ENCODE data around the gene CTIF. TPM values are rescaled to one million over a fixed set of nuclear protein-coding genes. Genes with fewer than 3 reads are reported as not detected.

The CTIF gene
- total RNA-seq, 1 experiment from 2014 or later, result 19.7 TPM

- no peak for DNase-seq (ENCODE audit: low read depth)
These were observed 61.7 kb downstream of the CTIF start for GRCh38 chr18:48600456-48601090.

DNA sequence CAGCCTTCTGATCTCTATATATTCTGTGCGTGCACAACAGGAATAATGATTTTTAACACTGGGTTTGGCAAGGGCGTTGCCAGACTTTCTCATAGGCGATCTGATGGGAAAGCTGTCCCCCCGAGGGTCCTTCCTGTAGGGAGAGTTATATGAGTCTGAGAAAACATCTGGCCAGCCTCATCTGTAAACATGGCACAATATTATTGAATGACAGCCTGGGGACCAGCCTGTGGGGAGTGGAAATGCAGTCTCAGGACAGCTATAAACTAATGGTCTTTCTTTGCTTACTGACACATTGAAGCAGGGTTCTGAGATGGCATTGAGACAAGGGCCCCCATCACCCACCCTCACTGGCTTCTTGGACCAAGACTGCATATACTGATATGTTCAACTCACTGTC lies 62.5 kb downstream of the CTIF start:
- no peak for DNase-seq (ENCODE audit: low read depth)

DNA sequence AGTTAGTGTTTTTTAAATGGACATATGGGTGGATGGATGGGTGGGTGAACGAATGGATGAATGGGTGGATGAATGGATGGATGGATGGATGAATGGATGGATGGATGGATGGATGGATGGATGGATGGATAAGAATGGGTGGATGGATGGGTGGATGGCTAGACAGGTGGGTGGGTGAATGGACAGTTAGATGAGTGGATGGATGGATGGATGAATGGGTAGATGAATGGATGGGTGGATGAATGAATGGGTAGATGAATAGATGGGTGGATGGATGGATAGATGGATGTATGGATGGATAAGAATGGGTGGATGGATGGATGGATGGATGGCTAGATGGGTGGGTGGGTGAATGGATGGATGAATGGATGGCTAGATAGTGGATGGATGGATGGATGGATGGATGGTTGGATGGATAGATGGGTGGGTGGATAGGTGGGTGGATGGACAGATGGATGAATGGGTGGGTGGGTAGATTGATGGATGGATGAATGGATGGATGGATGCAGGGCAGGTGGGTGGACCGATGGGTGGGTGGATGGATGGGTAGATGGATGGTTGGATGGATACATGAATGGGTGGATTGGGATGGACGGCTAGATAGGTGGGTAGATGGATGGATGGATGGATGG lies 64.0 kb downstream of the CTIF start:
- DNase-seq (ENCODE audit: low read depth), result no peak

DNA sequence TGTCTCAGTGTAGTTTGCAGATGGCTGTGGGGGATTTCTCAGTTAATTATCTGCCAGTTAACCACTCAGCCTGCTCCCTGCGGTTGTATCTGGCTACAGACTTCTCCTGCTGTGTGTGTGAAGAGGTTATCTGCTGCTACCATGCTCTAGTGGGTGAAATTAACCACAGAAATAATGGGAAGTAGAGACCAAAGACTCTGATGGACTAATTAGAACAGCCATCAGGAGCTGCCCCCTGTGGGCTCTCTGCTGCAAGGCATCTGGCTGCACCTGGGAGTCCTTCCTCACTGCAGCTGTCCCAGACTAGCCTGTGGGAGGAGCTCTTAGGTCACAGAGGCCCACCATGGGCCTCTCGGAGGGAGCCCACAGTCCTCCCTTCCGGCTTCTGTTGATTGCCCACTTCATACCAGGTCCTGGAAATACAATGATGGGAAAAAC lies 66.6 kb downstream of the CTIF start:
- DNase-seq (ENCODE audit: low read depth), result peak; percentile 59

DNA sequence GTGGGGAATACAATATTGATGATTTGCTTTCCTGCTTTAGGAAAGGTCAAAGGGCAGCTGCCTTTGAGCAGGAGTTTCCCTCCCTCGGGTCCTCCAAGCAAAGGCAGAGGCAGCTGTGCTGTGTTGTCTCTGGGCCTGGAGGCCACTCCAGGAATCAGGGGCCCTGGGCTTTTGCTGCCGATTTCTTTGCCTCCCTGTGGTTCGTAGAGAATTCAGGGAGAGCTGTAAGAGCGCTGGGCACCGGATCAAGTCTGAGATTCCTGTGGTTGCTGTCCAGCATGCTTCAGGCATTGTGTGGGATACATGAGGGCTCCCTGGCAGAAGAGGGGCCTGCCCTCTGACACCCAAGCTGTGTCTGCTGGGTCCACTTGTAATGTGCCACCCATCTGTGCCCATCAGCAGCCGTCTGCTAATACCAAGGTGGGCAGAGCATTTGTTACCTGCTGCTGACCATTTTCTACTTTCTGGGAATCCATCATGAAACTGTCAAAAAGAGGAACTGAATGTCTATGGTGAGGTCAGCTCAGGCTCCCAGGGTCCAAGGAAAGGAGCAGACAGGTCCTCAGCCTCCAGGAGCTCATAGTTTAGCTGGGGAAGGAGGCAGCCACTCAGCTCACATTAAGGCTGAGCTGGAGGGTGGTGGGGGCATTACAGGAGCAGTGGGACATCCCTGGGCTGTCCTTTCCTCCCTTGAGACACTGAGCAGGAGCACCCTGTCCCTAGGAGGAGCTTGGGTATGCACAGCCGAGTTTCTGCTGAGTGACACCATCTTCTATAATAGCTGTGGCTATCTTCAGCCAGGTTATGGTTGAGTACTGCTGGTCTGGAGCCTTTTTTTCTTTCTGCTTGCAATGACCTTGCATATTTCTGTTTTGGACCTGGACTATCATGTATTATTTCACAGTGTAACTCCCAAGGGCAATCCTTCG lies 68.5 kb downstream of the CTIF start:
- peak; percentile 94 for DNase-seq (ENCODE audit: low read depth)

- DNase-seq (ENCODE audit: low read depth), result no peak
These were observed 69.8 kb downstream of the CTIF start for GRCh38 chr18:48608581-48608980.

- DNase-seq (ENCODE audit: low read depth), result no peak
These were observed 70.3 kb downstream of the CTIF start for GRCh38 chr18:48609114-48609513.

GRCh38 chr18:48609820-48610815 lies 71.3 kb downstream of the CTIF start:
- DNase-seq (ENCODE audit: low read depth), result peak; percentile 88

- no peak for DNase-seq (ENCODE audit: low read depth)
These were observed 72.4 kb downstream of the CTIF start for GRCh38 chr18:48611203-48611602.

- no peak for DNase-seq (ENCODE audit: low read depth)
These were observed 73.1 kb downstream of the CTIF start for GRCh38 chr18:48611785-48612480.

- DNase-seq (ENCODE audit: low read depth), result no peak
These were observed 73.7 kb downstream of the CTIF start for GRCh38 chr18:48612511-48612910.

DNA sequence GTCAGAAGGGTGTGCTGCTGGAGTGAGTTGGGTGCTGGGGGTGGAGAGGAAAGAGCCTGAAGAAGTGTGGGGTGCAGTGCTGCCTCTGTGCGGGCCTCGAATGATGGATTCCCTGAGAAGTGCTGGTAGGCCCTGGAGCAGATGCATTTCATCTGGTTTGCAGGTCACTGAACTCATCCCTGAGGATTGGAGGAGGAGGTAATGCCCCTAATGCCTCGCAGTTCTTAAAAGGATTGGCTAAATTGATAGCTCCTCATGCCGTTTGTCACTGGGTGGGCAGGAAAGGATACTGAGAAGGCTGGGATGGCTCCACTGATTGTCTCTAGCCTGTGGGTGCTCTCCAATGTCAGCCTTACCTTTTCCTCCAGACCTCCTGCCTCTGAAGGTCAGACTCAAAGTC lies 74.1 kb downstream of the CTIF start:
- DNase-seq (ENCODE audit: low read depth), result no peak

DNA sequence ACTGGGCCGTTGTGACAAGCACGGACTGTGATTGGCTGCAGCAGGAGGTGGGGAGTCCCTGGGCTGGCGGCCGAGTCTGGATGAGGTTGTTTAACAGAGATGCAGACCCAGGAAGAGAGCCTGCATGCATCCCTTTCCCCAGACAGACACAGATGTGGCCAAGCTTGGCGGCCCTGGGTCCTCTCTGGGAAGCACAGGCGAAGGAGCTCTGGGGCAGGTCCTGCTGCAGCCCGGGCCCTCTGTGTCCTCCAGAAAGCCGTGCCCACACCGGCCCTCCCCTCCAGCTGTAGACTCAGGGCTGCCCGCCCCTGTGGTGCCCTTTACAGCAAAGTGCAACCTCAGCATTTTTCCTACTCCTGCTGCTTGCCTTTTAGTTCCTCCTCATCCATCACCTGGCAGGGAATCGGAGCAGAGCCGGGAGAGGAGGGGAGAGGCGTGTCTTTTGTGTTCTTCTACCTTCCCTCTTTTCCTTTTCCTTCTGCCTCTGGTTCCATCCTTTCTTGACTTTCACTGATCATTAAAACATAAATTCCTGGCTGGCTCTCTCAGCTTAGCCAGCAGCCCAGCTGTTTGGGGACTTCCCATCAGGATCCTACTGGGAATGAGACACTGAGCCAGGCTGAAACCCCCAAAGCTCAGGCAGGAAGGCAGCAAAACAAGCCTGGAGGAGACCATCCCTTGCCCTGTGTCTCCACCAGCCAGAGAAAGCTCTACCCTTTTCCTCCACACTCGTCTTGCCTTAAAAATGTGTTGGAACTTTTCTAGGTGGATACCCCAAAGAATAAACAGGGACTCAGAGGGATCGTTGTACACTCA lies 75.0 kb downstream of the CTIF start:
- no peak for DNase-seq (ENCODE audit: low read depth)

DNA sequence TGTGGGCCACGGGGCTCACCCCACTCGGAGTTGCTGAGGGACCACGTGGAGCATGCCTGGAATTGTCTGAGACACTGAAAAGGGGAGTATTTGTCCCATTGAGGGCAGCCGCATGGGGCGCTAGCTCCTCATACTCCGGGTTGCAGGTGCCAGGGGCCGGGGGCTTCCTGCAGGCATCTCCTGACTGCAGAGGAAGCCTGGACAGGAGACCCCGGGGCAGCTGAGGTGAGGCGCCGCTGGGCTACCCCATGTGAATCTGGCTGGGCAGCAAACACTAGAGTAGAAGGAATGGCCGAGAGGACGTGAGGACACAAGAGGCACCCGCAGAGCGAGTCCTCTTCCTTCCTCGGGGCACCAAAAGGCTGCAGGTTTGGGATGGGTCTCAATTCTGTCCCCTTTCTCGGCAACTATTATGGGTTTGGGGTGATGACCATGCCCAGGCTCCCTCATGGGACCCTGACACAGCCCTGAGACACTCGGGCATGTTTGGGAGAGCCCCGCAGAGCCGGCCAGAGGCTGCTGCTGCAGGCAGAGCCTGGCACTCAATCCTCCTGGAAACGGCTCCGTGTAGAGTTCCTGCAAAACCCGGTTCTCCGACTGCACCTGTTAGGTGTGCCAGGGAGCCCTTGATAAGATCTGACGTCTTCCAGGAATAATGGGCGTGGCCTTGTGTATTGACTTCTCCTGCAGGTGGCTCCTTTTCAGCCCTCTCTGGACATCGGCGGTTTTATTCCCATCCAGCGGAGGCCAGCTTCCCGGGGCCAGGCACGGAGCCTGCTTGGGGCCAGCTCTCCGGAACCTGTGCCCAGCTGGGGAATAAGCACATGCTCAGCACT lies 77.0 kb downstream of the CTIF start:
- no peak for DNase-seq (ENCODE audit: low read depth)

GRCh38 chr18:48616484-48617255 lies 77.8 kb downstream of the CTIF start:
- no peak for DNase-seq (ENCODE audit: low read depth)

- no peak for DNase-seq (ENCODE audit: low read depth)
These were observed 79.1 kb downstream of the CTIF start for GRCh38 chr18:48617844-48618497.

DNA sequence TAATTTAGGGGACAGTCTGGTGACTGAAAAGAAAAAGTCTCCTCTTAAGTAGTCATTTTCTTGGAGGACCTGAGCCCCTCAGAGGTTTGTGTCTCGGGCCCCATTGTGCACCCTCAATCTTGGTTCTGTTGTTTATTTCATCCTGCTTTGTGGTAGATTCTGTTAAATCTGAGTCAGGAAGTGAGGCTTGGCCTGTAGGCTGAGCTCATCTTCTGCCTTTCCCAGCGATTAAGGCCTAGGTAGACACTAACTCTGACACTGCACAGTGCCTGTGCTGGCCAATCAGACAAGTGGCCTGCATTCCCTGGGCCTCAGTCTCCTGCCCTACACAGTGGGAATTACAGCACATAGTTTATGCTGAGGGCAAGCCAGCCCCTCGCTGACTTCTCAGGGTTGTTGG lies 80.2 kb downstream of the CTIF start:
- peak; percentile 34 for DNase-seq (ENCODE audit: low read depth)

GRCh38 chr18:48619501-48619900 lies 80.7 kb downstream of the CTIF start:
- no peak for DNase-seq (ENCODE audit: low read depth)

All from M059J (cell line).